Myocyte (in vitro differentiated cells): ENCODE measurements around the gene RIPOR3. TPM values are rescaled to one million over a fixed set of nuclear protein-coding genes. Genes with fewer than 3 reads are reported as not detected.
"Not testable (repeated sequence)": the region's sequence is repeated elsewhere in the genome, so short reads cannot be mapped to it uniquely, and the experiment has no call there.

Source experiments
- DNase-seq: peaks from one replicate; pipeline ENCODE4 v3.0.0-alpha.2; 2012; ENCODE audit warnings: low read depth
- total RNA-seq: library from RNA; depleted of rRNA; stranded (reverse); fragments of >200 nt; gene quantifications from 2 replicates; pipeline ENCODE4 v1.2.3, GENCODE V29; 2014

The RIPOR3 gene
- total RNA-seq, 1 donor from 2014 or later: 0.16 TPM

- DNase-seq: peak; percentile 87
Measured at GRCh38 chr20:50724851-50725723, 33.7 kb upstream of the RIPOR3 start.

DNA sequence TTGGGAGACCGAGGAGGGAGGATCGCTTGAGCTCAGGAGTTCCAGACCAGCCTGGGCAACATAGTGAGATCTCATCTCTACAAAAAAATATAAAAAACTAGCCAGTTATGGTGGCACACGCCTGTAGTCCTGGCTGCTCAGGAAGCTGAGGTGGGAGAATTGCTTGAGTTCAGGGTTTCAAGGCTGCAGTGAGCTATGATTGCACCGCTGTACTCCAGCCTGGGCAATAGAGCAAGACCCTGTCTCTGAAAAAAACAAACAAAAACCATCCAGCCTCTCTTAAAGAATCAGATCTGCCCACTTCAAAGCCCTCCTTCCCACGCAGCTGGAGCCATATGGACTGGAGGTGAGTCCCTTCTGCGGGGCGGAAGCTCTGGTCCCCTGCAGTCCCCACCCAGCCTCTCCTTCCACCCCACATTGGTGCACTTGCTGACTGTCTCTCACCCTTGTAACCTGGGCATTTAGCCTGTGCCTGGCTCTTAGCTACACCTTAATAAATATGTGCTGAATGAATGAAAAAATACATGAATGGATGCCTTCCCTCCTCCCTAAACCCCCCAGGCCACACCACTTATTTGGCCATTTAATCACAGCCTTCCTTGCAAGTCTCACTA is 32.9 kb upstream of the RIPOR3 start:
- no peak for DNase-seq

- DNase-seq: no peak
Measured at GRCh38 chr20:50723672-50724071, 32.3 kb upstream of the RIPOR3 start.

DNA sequence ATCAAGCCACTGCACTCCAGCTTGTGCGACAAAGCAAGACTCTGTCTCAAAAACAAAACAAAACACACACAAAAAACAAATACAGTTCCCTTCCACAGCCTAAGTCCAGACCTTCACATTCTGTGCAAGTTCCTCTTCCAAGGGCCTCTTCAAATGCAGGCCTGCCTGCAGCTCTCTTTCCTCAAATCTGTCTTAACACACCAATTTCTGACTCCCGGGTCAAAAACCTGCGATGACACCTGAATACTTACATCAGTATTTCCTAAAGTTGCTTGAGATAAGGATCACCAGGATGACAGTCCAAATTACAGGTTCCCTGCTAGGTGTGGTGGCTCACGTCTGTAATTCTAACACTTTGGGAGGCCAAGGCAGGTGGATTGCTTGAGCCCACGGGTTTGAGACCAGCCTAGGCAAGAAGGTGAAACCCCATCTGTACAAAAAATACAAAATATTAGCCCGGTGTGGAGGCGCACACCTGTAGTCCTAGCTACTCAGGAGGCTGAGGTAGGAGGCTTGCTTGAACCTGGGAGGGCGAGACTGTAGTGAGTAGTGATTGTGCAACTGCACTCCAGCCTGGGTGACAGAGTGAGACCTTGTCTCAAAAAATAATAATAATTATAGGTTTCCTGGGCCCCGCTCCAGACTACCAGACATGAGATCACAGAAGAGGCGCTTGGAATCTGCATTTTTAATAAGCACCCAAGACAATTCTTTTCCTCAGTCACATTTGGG is 31.2 kb upstream of the RIPOR3 start:
- no peak for DNase-seq

GRCh38 chr20:50721881-50722281 is 30.5 kb upstream of the RIPOR3 start:
- no peak for DNase-seq

- no peak for DNase-seq
Measured at GRCh38 chr20:50720582-50720981, 29.2 kb upstream of the RIPOR3 start.

- DNase-seq: no peak
Measured at GRCh38 chr20:50720026-50720425, 28.7 kb upstream of the RIPOR3 start.

DNA sequence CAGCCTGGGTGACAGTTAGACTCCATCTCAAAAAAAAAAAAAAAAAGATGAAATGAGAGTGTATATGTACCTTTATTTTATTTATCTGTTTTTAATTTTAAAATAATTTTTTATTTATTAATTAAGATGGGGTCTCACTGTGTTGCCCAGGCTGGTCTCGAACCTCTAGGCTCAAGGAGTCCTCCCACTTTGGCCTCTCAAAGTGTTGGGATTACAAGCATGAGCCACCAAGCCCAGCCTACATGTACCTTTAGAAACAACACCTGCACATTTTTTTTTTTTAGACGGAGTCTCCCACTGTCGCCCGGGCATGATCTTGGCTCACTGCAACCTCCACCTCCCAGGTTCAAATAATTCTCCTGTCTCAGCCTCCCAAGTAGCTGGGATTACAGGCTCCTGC is 28.0 kb upstream of the RIPOR3 start:
- no peak for DNase-seq

- no peak for DNase-seq
Measured at GRCh38 chr20:50717974-50718761, 26.8 kb upstream of the RIPOR3 start.

DNA sequence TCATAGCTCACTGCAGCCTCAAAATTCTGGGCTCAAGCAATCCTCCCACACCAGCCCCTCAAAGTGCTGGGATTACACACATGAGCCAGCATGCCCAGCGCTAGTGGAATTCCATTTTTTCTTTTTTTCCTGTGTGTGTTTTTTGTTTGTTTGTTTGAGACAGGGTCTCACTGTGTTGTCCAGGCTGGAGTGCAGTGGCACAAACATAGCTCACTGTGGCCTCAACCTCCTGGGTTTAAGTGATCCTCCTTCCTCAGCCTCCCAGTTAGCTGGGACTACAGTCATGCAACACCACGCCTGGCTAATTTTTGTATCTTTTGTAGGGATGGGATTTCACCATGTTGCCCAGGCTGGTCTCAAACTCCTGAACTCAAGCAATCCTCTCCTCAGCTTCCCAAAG is 26.0 kb upstream of the RIPOR3 start:
- no peak for DNase-seq

DNA sequence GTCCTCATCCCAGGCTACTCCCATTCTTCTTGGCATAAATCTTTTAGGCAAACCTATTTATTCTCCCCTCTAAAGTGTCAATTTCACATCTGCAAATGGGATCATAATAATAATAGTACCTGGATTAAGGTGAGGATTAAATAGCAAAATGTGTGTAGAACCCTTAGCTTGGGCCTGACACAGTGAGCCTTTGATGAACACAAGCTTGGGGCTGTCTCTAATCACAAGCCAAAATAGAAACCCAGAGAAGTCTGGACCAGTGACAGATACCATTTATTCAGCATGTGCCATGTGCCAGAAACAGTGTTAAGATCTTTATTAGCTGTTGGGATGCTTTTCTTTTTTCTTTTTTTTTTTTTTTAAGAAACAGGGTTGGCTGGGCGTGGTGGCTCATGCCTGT is 25.2 kb upstream of the RIPOR3 start:
- no peak for DNase-seq

DNA sequence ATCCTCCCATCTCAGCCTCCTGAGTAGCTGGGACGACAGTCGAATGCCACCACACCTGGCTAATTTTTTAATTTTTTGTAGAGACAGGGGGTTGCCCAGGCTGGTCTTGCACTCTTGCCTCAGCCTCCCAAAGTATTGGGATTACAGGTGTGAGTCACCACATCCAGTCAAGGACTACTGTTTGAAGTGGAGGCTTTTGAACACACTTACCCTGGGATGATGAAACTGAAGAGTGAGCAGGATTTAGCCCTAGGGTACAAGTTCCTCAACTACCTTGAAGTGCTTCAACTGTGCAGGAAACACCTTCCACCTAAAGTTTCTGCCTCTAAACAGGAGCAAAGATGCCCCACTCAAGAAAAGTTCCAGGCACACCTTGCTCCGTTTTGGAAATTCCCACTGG is 24.4 kb upstream of the RIPOR3 start:
- DNase-seq: no peak

DNA sequence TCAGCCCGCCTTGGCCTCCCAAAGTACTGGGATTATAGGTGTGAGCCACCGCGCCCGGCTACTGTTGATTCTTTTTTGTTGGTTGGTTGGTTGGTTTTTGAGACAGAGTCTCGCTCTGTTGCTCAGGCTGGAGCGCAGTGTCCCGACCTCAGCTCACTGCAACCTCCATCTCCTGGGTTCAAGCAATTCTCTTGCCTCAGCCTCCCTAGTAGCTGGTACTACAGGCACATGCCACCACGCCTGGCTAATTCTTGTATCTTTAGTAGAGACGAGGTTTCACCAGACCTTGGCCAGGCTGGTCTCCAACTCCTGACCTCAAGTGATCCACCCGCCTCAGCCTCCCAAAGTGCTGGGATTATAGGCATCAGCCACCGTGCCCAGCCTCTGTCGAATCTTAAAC is 23.1 kb upstream of the RIPOR3 start:
- not testable (repeated sequence) for DNase-seq

DNA sequence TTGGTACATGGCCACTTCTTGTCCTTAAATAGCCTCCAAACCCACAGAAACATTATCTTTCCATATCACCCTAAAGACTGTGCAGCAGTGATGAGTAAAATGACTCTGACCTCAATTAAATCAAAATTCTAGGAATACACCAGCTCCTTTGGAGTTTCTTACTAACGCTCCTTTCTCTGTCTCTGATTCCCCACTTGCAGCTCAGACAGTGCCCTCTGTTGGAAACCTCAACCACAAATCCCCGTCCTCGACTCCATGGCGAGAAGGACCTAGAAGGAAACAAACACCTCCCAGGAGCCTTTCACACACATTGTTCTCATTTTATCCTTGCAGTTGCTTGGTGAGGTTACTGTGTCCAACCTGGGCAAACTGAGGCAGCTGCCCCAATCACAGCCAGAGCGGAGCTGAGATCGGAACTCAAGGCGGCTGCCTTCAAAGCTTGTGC is 22.3 kb upstream of the RIPOR3 start:
- DNase-seq: peak; percentile 50

- no peak for DNase-seq
Measured at GRCh38 chr20:50712771-50713656, 21.7 kb upstream of the RIPOR3 start.

DNA sequence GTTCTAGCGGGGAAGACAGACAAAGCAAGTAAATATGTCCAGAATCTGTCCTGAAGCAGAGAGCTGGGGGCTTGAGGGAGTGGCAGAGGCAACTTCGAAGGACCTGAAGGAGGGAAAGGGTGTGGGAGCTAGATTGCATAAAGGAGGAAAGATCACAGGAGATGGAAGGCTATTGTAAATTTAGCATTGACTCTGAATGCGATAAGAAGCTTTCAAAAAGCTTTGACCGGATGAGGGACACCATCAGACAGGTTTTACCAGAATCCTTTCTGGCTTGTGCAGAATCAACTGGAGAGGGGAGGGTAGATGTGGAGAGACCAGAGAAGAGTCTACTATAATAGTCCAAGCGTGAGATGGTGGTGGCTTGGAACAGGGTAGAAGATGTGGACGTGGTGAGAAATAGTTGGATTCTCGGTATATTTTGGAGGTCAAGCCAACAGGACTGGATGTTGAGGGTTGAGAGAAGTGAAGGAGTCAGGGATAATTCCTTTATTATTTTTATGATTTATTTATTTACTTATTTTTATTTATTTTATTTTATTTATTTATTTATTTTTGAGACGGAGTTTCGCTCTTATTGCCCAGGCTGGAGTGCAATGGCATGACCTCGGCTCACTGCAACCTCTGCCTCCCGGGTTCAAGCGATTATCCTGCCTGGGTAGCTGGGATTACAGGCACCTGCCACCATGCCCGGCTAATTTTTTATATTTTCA is 19.9 kb upstream of the RIPOR3 start:
- DNase-seq: no peak

- no peak for DNase-seq
Measured at GRCh38 chr20:50710492-50711063, 19.2 kb upstream of the RIPOR3 start.

GRCh38 chr20:50709636-50709973 is 18.3 kb upstream of the RIPOR3 start:
- no peak for DNase-seq
